HUES64 (cell line): ENCODE measurements around the gene ZNF181.

Source experiments
- H3K27ac ChIP-seq: 2 replicates; pipeline ENCODE4 v1.7.0; 2013; ENCODE audit warnings: low read depth, low read length, inconsistent platforms
- H3K27me3 ChIP-seq: 2 replicates; pipeline ENCODE4 v1.6.1; 2013; ENCODE audit warnings: mild to moderate bottlenecking, low read length; ENCODE audit not compliant: insufficient read depth
- H3K36me3 ChIP-seq: 2 replicates; pipeline ENCODE4 v1.6.1; 2013; ENCODE audit warnings: mild to moderate bottlenecking, low read length; ENCODE audit not compliant: insufficient read depth
- H3K4me1 ChIP-seq: 2 replicates; pipeline ENCODE4 v1.6.1; 2013; ENCODE audit warnings: mild to moderate bottlenecking, low read length, moderate library complexity; ENCODE audit not compliant: insufficient read depth
- H3K4me3 ChIP-seq: 2 replicates; pipeline ENCODE4 v1.5.1; 2013; ENCODE audit warnings: mild to moderate bottlenecking, low read length, moderate library complexity
- H3K9ac ChIP-seq: 2 replicates; pipeline ENCODE4 v1.6.1; 2013; ENCODE audit warnings: mild to moderate bottlenecking, low read depth, low read length
- H3K9me3 ChIP-seq: 2 replicates; pipeline ENCODE4 v1.6.1; 2013; ENCODE audit warnings: low read depth, low read length; ENCODE audit not compliant: insufficient read depth
- WGBS: fragments of 150-250, 120-280 bp; methylation state at CpG from one replicate; pipeline ENCODE4 v1.1.7; 2013; ENCODE audit warnings: missing lambda C conversion rate; 5-methylcytosine and 5-hydroxymethylcytosine counted together

ZNF181 gene

DNA sequence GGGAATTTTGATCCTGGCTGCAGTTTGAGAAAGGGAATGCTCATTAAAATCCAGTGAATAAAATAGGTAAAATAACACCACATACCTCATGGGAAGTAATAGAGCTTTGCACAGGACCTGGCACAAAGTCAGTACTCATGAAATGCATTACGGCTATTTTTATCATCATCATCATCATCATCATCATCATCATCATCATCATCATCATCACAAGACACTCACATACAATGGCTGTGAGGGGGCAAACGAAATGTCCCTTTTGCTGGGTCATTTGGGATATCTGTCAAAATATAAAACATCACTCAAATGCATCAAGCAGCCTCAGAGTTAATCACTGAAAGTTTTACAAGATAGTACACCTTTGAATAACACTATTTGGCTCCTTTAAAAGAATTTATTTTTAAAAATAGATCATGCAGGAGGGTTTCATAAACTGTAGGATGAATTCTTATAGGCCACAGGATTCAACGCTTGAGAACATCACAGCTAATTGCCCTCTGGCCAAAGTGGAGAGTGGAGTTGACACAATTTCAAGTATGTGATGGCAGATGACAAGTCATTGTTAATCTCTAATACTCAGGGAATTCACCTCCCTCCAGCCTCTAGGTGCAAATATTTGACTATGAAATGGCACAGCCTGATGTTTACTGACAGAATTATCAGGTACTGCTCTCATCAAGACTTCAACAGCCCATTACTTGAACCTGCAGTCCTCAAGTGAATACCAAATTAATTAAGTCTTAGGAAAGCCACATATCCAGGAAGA lies 53.2 kb downstream of the ZNF181 start:
- H3K4me3 ChIP-seq, result no peak overlapping the region
- no peak overlapping the region for H3K27ac ChIP-seq
- no peaks in the 10 kb centered on the region for H3K36me3 ChIP-seq
- H3K9me3 ChIP-seq, result peaks cover 19% of the 10 kb centered on the region; the same call in 1 of the 2 replicates
- 66% methylated on average over 3 of the region's 3 CpGs for WGBS
- no peak overlapping the region for H3K9ac ChIP-seq
- H3K4me1 ChIP-seq, result no peaks in the 10 kb centered on the region
- H3K27me3 ChIP-seq, result no peaks in the 10 kb centered on the region

GRCh38 chr19:34788074-34788473 lies 54.0 kb downstream of the ZNF181 start:
- H3K36me3 ChIP-seq, result no peaks in the 10 kb centered on the region
- H3K4me3 ChIP-seq, result no peak overlapping the region
- H3K27ac ChIP-seq, result no peak overlapping the region
- peaks cover 19% of the 10 kb centered on the region; the same call in 1 of the 2 replicates for H3K9me3 ChIP-seq
- H3K4me1 ChIP-seq, result no peaks in the 10 kb centered on the region
- H3K9ac ChIP-seq, result no peak overlapping the region
- 82% methylated on average over 2 of the region's 2 CpGs for WGBS
- no peaks in the 10 kb centered on the region for H3K27me3 ChIP-seq

DNA sequence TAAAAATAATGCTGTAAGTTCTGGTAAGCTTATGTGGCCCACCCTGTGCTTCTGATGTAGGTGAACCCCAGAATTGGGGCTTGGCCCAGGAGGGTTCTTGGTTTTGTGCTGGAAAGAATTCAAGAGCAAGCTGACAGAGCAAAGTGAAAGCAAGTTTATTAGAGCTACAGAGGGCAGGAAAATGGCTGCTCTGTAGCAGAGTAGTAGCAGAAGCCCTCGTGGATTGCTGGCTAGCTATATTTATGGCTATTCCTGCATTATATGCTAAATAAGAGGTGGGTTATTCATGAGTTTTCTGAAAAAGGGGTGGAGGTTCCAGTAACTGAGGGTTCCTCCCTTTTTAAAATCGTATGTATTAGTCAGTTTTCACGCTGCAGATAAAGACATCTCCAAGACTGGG lies 59.5 kb downstream of the ZNF181 start:
- Histone ChIP-seq H3K4me1 (no peaks in the 10 kb centered on the region), H3K9ac (no peak overlapping the region), H3K9me3 (peaks cover 18% of the 10 kb centered on the region; the same call in 1 of the 2 replicates), H3K27ac (no peak overlapping the region), H3K4me3 (no peak overlapping the region), H3K27me3 (no peaks in the 10 kb centered on the region), H3K36me3 (no peaks in the 10 kb centered on the region)
- 86% methylated on average over 3 of the region's 3 CpGs for WGBS

DNA sequence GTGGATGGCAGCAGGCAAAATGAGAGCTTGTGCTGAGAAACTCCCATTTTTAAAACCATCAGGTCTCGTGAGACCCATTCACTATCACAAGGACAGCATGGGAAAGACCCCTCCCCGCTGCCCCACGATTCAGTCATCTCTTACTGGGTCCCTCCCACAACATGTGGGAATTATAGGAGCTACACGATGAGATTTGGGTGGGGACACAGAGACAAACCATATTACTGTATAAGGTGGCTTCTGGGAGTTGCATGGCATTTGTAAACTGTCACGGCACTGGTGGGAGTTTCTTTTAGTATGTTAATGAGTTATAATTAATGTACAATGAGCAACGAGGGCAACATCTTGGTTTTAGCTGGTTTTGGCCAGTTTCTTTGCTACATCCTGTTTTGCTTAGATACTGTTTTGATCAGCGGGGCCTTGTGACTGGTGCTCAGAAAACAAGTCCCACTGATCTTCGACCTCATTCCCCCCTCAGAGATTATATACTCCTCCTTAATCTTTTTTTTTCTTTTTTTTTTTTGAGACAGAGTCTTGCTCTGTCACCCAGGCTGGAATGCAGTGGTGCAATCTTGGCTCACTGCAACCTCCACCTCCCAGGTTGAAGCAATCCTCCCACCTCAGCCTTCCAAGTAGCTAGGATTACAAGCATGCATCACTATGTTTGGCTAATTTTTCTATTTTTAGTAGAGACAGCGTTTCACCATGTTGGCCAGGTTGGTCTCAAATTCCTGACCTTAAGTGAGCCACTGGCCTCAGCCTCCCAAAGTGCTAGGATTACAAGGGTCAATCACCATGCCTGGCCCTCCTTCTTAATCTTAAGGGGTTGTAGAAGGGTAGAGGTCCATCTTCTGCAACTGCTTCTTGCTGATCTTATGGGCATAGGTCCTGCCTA lies 60.3 kb downstream of the ZNF181 start:
- no peak overlapping the region for H3K27ac ChIP-seq
- no peaks in the 10 kb centered on the region for H3K4me1 ChIP-seq
- H3K4me3 ChIP-seq, result no peak overlapping the region
- WGBS, result 78% methylated on average over 9 of the region's 9 CpGs
- peaks cover 15% of the 10 kb centered on the region; the same call in 1 of the 2 replicates for H3K9me3 ChIP-seq
- H3K27me3 ChIP-seq, result no peaks in the 10 kb centered on the region
- no peaks in the 10 kb centered on the region for H3K36me3 ChIP-seq
- no peak overlapping the region for H3K9ac ChIP-seq
